SK-N-MC (cell line): Measurements from ENCODE around the gene PRKX.

ENCODE experiments used
- EZH2 ChIP-seq: fragments of 200-600 bp; sonication (generic); IDR thresholded peaks from one replicate; pipeline ENCODE4 v1.6.1; 2017; ENCODE audit warnings: antibody characterized with exemption
- POLR2AphosphoS5 ChIP-seq: IDR thresholded peaks from 2 replicates; pipeline ENCODE4 v1.6.1; 2012; ENCODE audit warnings: mild to moderate bottlenecking, low read depth, low read length, borderline replicate concordance

GRCh38 chrX:3584415-3584996, 128.9 kb downstream of the PRKX start:
- TF ChIP-seq EZH2 (no peak), POLR2AphosphoS5 (no peak)
